Esophagus (tissue), 2 donors: ENCODE data around the gene MTOR. TPM values are rescaled to one million over a fixed set of nuclear protein-coding genes. Genes with fewer than 3 reads are reported as not detected.

Experiments
- H3K27ac ChIP-seq, 2 donors: one replicate each; pipeline ENCODE4 v1.5.1; 2013; ENCODE audit warnings: low read depth in 2 of 2, mild to moderate bottlenecking in 2 of 2, inconsistent platforms in 1 of 2, low read length in 1 of 2, moderate library complexity in 1 of 2
- H3K27me3 ChIP-seq, 2 donors: one replicate each; pipeline ENCODE4 v1.6.1; 2013; ENCODE audit warnings: low read length in 2 of 2, control low read depth in 1 of 2, mild to moderate bottlenecking in 1 of 2; ENCODE audit not compliant: insufficient read depth in 2 of 2, control insufficient read depth in 1 of 2
- H3K36me3 ChIP-seq, 2 donors: one replicate each; pipeline ENCODE4 v1.6.1; 2013; ENCODE audit warnings: low read length in 1 of 2; ENCODE audit not compliant: control insufficient read depth in 2 of 2, insufficient read depth in 2 of 2
- H3K4me1 ChIP-seq, 2 donors: one replicate each; pipeline ENCODE4 v1.6.1; 2013; ENCODE audit warnings: low read length in 1 of 2; ENCODE audit not compliant: control insufficient read depth in 2 of 2, insufficient read depth in 2 of 2
- H3K4me3 ChIP-seq, 2 donors: one replicate each; pipeline ENCODE4 v1.5.1; 2013; ENCODE audit warnings: low read length in 2 of 2, mild to moderate bottlenecking in 2 of 2, low read depth in 1 of 2, moderate library complexity in 1 of 2
- H3K9me3 ChIP-seq, 2 donors: one replicate each; pipeline ENCODE4 v1.6.1; 2013; ENCODE audit warnings: mild to moderate bottlenecking in 2 of 2, low read depth in 1 of 2, low read length in 1 of 2, moderate library complexity in 1 of 2; ENCODE audit not compliant: control insufficient read depth in 2 of 2, insufficient read depth in 1 of 2
- WGBS, 2 donors: extraction: QIAGEN DNeasy Blood & Tissue Kit; methylation state at CpG; one replicate each; pipeline ENCODE4 v1.1.7; 2013; 5-methylcytosine and 5-hydroxymethylcytosine counted together
- polyA plus RNA-seq, 2 donors: library from polyadenylated mRNA; stranded (reverse); fragments of 200-250 nt; gene quantifications; one replicate each; pipeline ENCODE4 v1.2.3, GENCODE V29; 2013
- donor health status: healthy with polysubstance abuse.
- donor health status: Bipolar disorder and iron deficiency.

MTOR gene
- polyA plus RNA-seq, 2 donors: 16.0 to 17.7 TPM

DNA sequence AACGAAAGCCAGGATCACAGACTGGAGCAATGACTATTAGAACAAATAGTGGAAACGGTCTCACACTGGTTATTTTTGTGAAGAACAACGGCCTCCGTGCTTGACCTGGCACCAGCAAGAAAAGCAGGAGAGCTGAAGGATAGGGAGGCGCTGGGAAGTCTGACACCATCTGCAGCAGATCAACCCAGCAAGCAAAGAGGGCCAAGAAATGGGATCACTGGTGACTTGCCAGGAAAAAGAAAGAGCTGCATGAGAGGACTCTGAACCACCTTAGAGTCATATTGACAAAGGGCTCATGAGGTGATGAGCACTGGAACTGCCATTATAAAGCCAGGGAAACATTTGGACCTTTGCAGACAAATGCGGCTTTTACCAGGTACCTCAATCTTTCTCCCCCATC, 25.0 kb downstream of the MTOR start:
- Histone ChIP-seq H3K27ac (peak overlapping the region in 1 of 2 donors; percentile 68), H3K9me3 (no peaks in the 10 kb centered on the region), H3K4me3 (no peak overlapping the region), H3K36me3 (peaks cover 8 to 31% of the 10 kb centered on the region in 2 donors), H3K27me3 (no peaks in the 10 kb centered on the region), H3K4me1 (no peaks in the 10 kb centered on the region)
- 77 to 89% methylated on average over 6 of the region's 6 CpGs for WGBS, 2 donors

DNA sequence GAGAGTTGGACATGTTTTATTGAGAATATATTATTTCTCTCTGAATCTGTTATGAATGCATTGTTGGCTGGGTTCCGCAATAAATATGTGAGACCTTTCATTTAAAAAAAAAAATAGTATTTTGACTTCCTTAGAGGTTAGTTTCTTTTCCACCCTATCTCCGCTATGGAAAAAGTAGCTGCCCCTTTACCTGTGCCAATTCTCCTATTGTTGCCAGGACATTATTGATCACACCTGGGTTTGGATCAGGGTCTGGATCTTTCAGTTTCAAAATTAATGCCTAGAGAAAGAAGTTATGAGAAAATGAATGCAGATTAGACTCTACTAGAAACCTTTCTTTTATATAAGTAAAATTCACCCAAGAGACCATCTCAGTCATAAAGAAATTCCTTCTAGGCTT, 29.1 kb downstream of the MTOR start:
- H3K4me3 ChIP-seq: no peak overlapping the region
- 97 to 100% methylated on average over 2 of the region's 2 CpGs for WGBS, 2 donors
- peaks cover 12 to 43% of the 10 kb centered on the region in 2 donors for H3K36me3 ChIP-seq

DNA sequence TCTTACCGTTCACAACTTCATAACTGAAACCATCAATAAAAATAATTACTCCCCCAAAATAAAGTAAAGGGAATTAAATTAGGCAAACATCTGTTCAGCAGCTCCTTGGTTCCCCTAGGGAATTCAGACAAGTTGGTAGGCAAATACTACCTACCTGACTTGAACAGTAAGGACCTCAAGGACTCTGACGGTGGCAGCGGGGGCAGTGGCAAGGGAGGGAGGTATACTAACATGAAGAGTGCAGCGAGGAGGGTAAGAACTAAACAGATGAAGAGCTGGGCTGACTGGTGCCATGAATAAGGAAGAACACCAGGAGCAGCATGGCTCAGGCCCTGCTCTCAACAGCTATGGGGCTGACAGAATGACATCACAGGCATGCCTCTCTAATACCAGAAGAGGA, 33.1 kb downstream of the MTOR start:
- no peaks in the 10 kb centered on the region for H3K27me3 ChIP-seq
- peaks cover 12 to 27% of the 10 kb centered on the region in 2 donors for H3K36me3 ChIP-seq
- H3K27ac ChIP-seq: no peak overlapping the region
- H3K4me3 ChIP-seq: no peak overlapping the region
- no peaks in the 10 kb centered on the region for H3K9me3 ChIP-seq
- H3K4me1 ChIP-seq: no peaks in the 10 kb centered on the region
- WGBS, 2 donors: 88 to 91% methylated on average over 4 of the region's 4 CpGs

More for the DNA sequence above, 29.1 kb downstream of the MTOR start:
- no peak overlapping the region for H3K27ac ChIP-seq
- H3K27me3 ChIP-seq: no peaks in the 10 kb centered on the region
- H3K4me1 ChIP-seq: no peaks in the 10 kb centered on the region
- H3K9me3 ChIP-seq: no peaks in the 10 kb centered on the region

DNA sequence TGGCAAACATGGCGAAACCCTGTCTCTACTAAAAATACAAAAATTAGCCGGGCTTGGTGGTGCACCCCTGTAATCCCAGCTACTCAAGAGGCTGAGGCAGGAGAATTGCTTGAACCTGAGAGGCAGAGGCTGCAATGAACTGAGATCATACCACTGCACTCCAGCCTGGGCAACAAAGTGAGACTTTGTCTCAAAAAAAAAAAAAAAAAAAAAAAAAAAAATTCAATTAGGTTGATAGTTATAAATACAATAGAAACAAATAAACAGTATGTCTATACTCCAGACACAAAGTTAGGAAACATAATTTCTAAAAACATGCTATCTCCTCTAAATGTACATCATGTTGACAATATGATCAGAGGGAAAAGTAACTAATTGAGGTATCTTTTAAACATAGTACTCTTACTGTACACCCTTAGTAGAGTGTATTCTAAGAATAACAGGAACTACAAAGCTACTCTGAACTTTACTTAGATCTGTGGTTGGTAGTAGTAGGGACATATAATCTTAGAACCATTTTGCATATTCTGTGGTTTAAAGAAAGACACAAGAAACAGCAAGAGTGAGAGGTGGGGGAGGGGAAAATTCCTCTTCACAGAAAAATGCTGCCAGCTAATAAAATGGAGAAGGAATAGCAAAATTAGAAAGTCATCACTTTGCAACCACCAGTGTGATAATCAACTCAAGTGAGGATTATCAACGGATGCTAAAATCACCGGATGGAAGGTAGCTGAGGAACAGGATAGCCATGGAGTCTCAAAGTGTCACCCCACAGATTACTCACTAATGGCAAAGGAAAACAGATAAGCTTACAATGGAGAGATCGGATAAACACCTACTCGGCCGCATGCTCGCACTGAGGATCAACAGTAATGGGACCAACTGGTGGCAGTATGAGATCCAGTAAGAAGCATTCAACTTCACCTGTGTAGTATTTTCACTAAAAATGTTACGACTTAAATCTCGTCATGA, 35.0 kb downstream of the MTOR start:
- no peak overlapping the region for H3K27ac ChIP-seq
- no peaks in the 10 kb centered on the region for H3K4me1 ChIP-seq
- no peak overlapping the region for H3K4me3 ChIP-seq
- peaks cover 12 to 20% of the 10 kb centered on the region in 2 donors for H3K36me3 ChIP-seq
- WGBS, 2 donors: 88% methylated on average over 10 of the region's 10 CpGs
- H3K27me3 ChIP-seq: no peaks in the 10 kb centered on the region
- no peaks in the 10 kb centered on the region for H3K9me3 ChIP-seq

DNA sequence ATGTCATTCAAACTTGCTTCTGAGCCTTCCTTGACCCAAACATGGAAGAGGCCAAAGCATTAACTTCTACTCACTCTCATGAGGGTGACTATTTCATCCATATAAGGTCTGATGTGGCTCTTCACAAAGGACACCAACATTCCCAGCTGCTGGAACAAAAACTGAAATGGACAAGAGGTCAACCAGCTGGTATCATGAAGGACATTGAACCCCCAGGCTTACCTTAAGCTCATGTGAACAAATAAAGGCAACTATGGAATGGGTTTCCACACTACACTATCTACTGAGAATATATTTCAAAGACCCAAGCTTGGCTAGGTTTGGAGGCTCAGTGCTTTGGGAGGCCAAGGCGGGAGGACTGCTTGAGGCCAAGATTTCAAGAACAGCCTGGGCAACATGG, 46.3 kb downstream of the MTOR start:
- H3K27me3 ChIP-seq: no peaks in the 10 kb centered on the region
- peaks cover 13 to 22% of the 10 kb centered on the region in 2 donors for H3K36me3 ChIP-seq
- H3K9me3 ChIP-seq: no peaks in the 10 kb centered on the region
- no peak overlapping the region for H3K27ac ChIP-seq
- H3K4me3 ChIP-seq: no peak overlapping the region
- 100% methylated on average over 1 of the region's 1 CpG for WGBS, 2 donors
- no peaks in the 10 kb centered on the region for H3K4me1 ChIP-seq

DNA sequence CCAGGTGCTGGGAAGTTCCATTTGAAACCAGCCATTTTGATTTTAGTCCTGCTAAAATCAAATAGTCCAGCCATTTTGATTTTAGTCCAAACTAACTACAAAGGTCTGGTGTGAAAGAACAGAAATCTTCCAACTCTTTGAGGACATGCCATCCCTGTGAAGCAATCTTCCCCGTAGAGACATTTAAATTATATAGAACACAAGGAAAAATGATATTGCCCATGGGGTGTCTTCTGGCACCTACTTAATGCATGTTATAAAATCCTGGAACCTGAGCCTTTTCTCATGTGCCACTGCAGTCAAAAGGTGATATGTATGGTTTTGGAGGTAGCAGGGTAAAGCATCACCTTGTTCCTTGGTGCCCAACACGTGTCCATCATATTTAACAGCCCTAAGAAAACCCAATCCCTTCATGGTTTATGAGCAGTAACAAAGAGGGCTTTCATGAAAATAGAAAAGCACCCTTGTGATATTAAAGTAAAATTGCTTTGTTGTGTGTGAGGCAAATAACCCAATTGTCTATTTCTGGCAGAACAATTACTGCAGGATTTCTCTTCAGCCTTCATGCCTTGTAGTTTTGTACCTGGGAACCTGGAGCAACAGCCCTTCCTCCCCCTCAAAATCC, 46.9 kb downstream of the MTOR start:
- Histone ChIP-seq H3K27ac (no peak overlapping the region), H3K4me3 (no peak overlapping the region), H3K36me3 (peaks cover 13 to 22% of the 10 kb centered on the region in 2 donors), H3K9me3 (no peaks in the 10 kb centered on the region), H3K27me3 (no peaks in the 10 kb centered on the region), H3K4me1 (no peaks in the 10 kb centered on the region)
- 93 to 95% methylated on average over 2 of the region's 2 CpGs for WGBS, 2 donors

DNA sequence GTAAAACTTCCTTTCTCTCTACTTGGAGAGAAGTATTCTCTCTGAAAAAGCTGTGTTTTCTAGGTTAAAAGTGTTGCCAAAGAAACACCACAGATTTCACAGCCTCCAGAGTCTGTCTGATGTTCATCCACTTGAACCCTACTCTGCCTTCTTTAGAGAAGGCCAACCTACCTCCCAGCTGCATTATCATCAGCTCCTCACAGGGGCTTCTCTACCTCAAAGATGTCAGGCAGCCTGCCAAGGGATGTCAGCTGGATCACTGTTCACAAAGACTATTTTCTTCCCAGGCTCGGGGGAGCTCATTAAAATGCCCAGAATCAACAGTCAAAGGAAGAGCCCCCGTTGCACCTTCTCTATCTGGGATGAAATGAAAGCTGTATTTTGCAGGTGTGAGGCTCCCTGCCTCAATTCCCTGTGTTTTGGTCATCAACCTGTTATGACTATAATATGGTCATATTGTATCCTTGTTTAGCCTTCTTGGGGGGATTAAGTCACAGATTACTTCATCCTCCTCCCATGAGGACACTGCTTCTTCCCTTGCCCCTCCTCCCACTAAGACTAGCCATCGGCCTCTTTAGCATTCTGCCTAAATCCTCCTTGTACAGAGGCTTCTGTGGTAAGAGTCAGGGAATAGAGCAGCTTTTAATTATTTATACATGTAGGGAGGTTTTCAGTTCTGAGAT, 47.5 kb downstream of the MTOR start:
- no peaks in the 10 kb centered on the region for H3K27me3 ChIP-seq
- no peak overlapping the region for H3K4me3 ChIP-seq
- H3K36me3 ChIP-seq: peaks cover 13 to 22% of the 10 kb centered on the region in 2 donors
- no peaks in the 10 kb centered on the region for H3K9me3 ChIP-seq
- H3K4me1 ChIP-seq: no peaks in the 10 kb centered on the region
- 76 to 84% methylated on average over 3 of the region's 3 CpGs for WGBS, 2 donors
- H3K27ac ChIP-seq: no peak overlapping the region

DNA sequence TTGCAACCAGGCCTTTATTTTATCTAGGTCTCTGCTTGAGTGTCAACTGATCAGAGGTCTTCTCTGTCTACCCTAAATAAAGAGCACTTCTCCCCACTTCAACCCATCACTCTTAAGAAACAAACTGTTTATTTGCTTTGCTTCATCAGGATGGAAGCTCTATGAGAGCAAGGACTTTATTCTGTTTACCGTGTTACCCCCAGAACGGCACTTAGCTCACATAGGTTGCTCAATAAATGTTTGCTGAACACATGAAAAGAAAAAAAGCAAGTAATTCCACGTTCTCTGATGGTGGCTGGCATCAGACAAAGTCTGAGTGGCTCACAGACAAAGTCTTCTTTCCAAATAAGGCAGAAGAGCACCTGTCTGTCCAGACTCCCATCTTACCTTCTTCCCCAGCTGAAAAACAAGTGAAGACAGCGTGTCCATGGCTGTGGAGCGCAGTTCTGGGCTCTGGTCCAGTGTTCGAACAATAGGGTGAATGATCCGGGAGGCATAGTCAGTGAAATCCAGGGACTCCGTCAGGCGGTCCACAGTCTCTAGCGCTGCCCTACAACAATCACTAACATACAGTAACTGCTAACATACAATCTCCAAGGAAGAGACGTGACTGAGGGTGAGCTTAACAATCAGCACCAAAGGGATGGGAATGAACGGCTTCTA, 50.3 kb downstream of the MTOR start:
- Histone ChIP-seq H3K36me3 (peaks cover 13 to 19% of the 10 kb centered on the region in 2 donors), H3K27me3 (no peaks in the 10 kb centered on the region), H3K9me3 (no peaks in the 10 kb centered on the region), H3K27ac (no peak overlapping the region), H3K4me1 (no peaks in the 10 kb centered on the region), H3K4me3 (no peak overlapping the region)
- WGBS, 2 donors: 91 to 95% methylated on average over 12 of the region's 12 CpGs

DNA sequence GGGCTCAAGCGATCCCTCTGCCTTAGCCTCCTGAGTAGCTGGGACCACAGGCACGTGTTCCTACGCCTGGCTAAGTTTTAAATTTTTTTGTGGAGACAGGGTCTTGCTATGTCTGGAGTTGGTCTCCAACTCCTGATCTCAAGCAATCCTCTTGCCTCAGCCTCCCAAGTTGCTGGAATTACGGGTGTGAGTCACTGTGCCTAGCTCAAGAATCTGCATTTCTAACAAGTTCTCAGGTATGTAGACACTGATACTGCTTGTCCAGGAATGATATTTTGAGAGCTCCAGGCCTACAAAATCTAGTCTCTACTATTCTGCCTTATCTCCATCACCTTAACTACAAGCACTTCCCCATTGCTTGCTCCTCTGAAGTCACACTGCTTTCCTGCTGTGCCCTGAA, 50.9 kb downstream of the MTOR start:
- Histone ChIP-seq H3K36me3 (peaks cover 14 to 21% of the 10 kb centered on the region in 2 donors), H3K27ac (no peak overlapping the region), H3K27me3 (no peaks in the 10 kb centered on the region), H3K4me3 (no peak overlapping the region), H3K9me3 (no peaks in the 10 kb centered on the region), H3K4me1 (no peaks in the 10 kb centered on the region)
- WGBS, 2 donors: 95 to 97% methylated on average over 4 of the region's 4 CpGs
